GM12878 (cell line): Measurements from ENCODE around the gene BICDL2. TPM values are rescaled to one million over a fixed set of nuclear protein-coding genes. Genes with fewer than 3 reads are reported as not detected.
A peak's percentile ranks its signal among the peaks of the same experiment; 100 is the strongest.

ENCODE experiments used
- ATAC-seq: fragments of 200-7000 bp; cut with Tn5 transposase; 3 replicates; pipeline ENCODE4 v1.9.1; 2020; ENCODE audit warnings: mild to moderate bottlenecking, moderate library complexity
- BruUV-seq: library from RNA; stranded (reverse); fragments of 400-500 nt; replicated peaks from 2 replicates; lab custom pipeline; 2021; lab: Mats Ljungman, UMichigan
- CTCF ChIA-PET: fragments of 300-600 bp; sonication (Branson Sonifier 250); formaldehyde crosslinking; extraction: SDS; loops from one replicate; lab custom pipeline; 2021; ENCODE audit warnings: inconsistent platforms; lab: Yijun Ruan, JAX
- POLR2A ChIA-PET: fragments of 350-600 bp; formaldehyde crosslinking; extraction: SDS; loops from one replicate; lab custom pipeline; 2021; ENCODE audit warnings: inconsistent platforms; lab: Charles Lee
- RAD21 ChIA-PET: fragments of 300-600 bp; sonication (Branson Sonifier 250); formaldehyde crosslinking; loops from one replicate; lab custom pipeline; 2023; ENCODE audit warnings: antibody characterized with exemption; ENCODE audit not compliant: unreplicated experiment; lab: Charles Lee
- SMC1A ChIA-PET: fragments of 300-600 bp; sonication (Branson Sonifier 250); formaldehyde crosslinking; loops from one replicate; lab custom pipeline; 2023; ENCODE audit not compliant: unreplicated experiment, uncharacterized antibody; lab: Charles Lee
- DNase-seq: peaks from one replicate; pipeline ENCODE4 v3.0.0-alpha.2; 2011; ENCODE audit warnings: low read depth, low spot score
- FAIRE-seq: peaks from 3 replicates; lab custom pipeline; 2011; peaks lifted over from hg19 to GRCh38; lab: Jason Lieb, UNC
- H2AFZ ChIP-seq: 2 replicates; pipeline ENCODE4 v1.6.0; 2011; ENCODE audit warnings: low read depth, low read length, control low read depth; ENCODE audit not compliant: control insufficient read depth
- H3K27ac ChIP-seq: 2 replicates; pipeline ENCODE4 v1.5.1; 2011; ENCODE audit warnings: control low read depth; ENCODE audit not compliant: control insufficient read depth, insufficient read depth
- H3K27me3 ChIP-seq, 2 experiments: replicated peaks in 1 of 2; 2 replicates each; pipeline versions ENCODE4 v1.6.0 to v1.6.1; 2011; ENCODE audit warnings: low read length in 1 of 2; ENCODE audit not compliant: control insufficient read depth in 2 of 2, insufficient read depth in 2 of 2
- H3K36me3 ChIP-seq, 2 experiments: 2 replicates each; pipeline ENCODE4 v1.5.1; 2011; ENCODE audit warnings: low read length in 1 of 2; ENCODE audit not compliant: control insufficient read depth in 2 of 2, insufficient read depth in 2 of 2
- H3K4me1 ChIP-seq: 2 replicates; pipeline ENCODE4 v1.6.1; 2011; ENCODE audit warnings: mild to moderate bottlenecking, low read length, moderate library complexity, mixed read lengths; ENCODE audit not compliant: control insufficient read depth, insufficient read depth
- H3K4me2 ChIP-seq: 2 replicates; pipeline ENCODE4 v1.6.0; 2011; ENCODE audit warnings: control low read depth; ENCODE audit not compliant: control insufficient read depth, insufficient read depth
- H3K4me3 ChIP-seq: fragments of 200-600 bp; sonication (generic); 2 replicates; pipeline ENCODE4 v1.5.1; 2016
- H3K79me2 ChIP-seq: 2 replicates; pipeline ENCODE4 v1.6.0; 2011; ENCODE audit warnings: low read length; ENCODE audit not compliant: control insufficient read depth, insufficient read depth
- H3K9ac ChIP-seq: 2 replicates; pipeline ENCODE4 v1.8.0; 2011; ENCODE audit warnings: low read length, control low read depth, mixed read lengths; ENCODE audit not compliant: control insufficient read depth, insufficient read depth
- H3K9me3 ChIP-seq: replicated peaks from 3 replicates; pipeline ENCODE4 v1.5.1; 2011; ENCODE audit warnings: mild to moderate bottlenecking, low read length; ENCODE audit not compliant: control insufficient read depth, insufficient read depth
- H4K20me1 ChIP-seq: 2 replicates; pipeline ENCODE4 v1.6.0; 2011; ENCODE audit not compliant: control insufficient read depth, insufficient read depth
- BRCA1 ChIP-seq: IDR thresholded peaks from 2 replicates; pipeline ENCODE4 v1.6.1; 2011; ENCODE audit warnings: low read depth, low read length, improper control_type of control experiment
- CBX5 ChIP-seq: sonication (generic); IDR thresholded peaks from 2 replicates; pipeline ENCODE4 v1.6.1; 2016; ENCODE audit warnings: low read depth, moderate library complexity, mild to moderate bottlenecking, inconsistent platforms
- CTCF ChIP-seq, 3 experiments: IDR thresholded peaks in 2 of 3; conservative IDR thresholded peaks in 1 of 3; 2 replicates each; pipeline ENCODE4 v1.5.1; 2011; ENCODE audit warnings: low read depth in 3 of 3, low read length in 3 of 3, mild to moderate bottlenecking in 3 of 3, control low read depth in 2 of 3, moderate library complexity in 2 of 3, inconsistent platforms in 1 of 3, mixed read lengths in 1 of 3; ENCODE audit not compliant: control insufficient read depth in 2 of 3, insufficient read depth in 1 of 3; ENCODE audit errors: extremely low read depth in 1 of 3
- GATAD2B ChIP-seq: fragments of 450-650 bp; conservative IDR thresholded peaks from 2 replicates; pipeline ENCODE4 v1.6.1; 2017; ENCODE audit warnings: low read depth, mild to moderate bottlenecking, moderate library complexity
- NR2F1 ChIP-seq: fragments of 450-650 bp; conservative IDR thresholded peaks from 2 replicates; pipeline ENCODE4 v1.6.1; 2017; ENCODE audit warnings: mild to moderate bottlenecking
- SMARCA5 ChIP-seq: fragments of 450-650 bp; IDR thresholded peaks from 2 replicates; pipeline ENCODE4 v1.6.1; 2017; ENCODE audit warnings: mild to moderate bottlenecking
- YY1 ChIP-seq: IDR thresholded peaks from 2 replicates; pipeline ENCODE4 v1.6.1; 2011; ENCODE audit warnings: low read depth, mild to moderate bottlenecking, low read length
- WGBS: methylation state at CpG from one replicate; pipeline ENCODE4 v1.1.6; 2016; ENCODE audit warnings: low lambda C conversion rate; ENCODE audit not compliant: insufficient replicate concordance, insufficient coverage; ENCODE audit errors: missing lambda C conversion rate; 5-methylcytosine and 5-hydroxymethylcytosine counted together
- in situ Hi-C: fragments of 300-500 bp; cut with MboI; formaldehyde crosslinking; loops from 9 replicates; pipeline ENCODE4 v1.14.3; 2018; ENCODE audit warnings: mixed read lengths
- intact Hi-C: fragments of 100-400 bp; cut with micrococcal nuclease; formaldehyde crosslinking; loops from one replicate; pipeline ENCODE4 v1.14.2; 2022; ENCODE audit not compliant: unreplicated experiment
- polyA plus RNA-seq, 11 experiments: library from polyadenylated mRNA; depleted of rRNA in 4 of 11; unstranded in 6 of 11; stranded (reverse) in 5 of 11; fragments of >200 nt; fragmentation: Nextera tagmentation in 4 of 11; fragmentation: Illumina TruSeq in 1 of 11; extraction: Ambion mirVana in 4 of 11; extraction: Trizol in 1 of 11; gene quantifications; 1 replicate in 1 of 11; 2 replicates in 10 of 11; pipeline versions ENCODE4 v1.2.1 to v1.2.3, GENCODE V29; 2011 to 2016; ENCODE audit warnings: inconsistent platforms in 2 of 11, missing spikeins in 2 of 11, low read depth in 1 of 11
- total RNA-seq, 4 experiments: library from RNA; depleted of rRNA in 3 of 4; stranded (reverse); fragments of >200 nt in 3 of 4; fragmentation: Illumina TruSeq in 1 of 4; extraction: Trizol in 1 of 4; gene quantifications; 2 replicates each; pipeline versions ENCODE4 v1.2.1 to v1.2.3, GENCODE V29; 2013 to 2021

The BICDL2 gene
- total and polyA plus RNA-seq, 10 of the 15 experiments (the other 5 are each of a cell fraction or from before 2014, with no cell fraction given) = not detected

- peaks cover 16% of the 10 kb centered on the region for H3K4me1 ChIP-seq
- peak overlapping the region; percentile 75 for H3K4me2 ChIP-seq
- POLR2A ChIA-PET = interaction anchor here (0.6 to 1.4 kb wide), 12 partner anchors 13 to 1072 kb away, joined by 3 to 5 read pairs (median 4); partner anchors contain the start of genes HCFC1R1, THOC6 and ZNF213
- FAIRE-seq (no peak), DNase-seq (no peak), ATAC-seq (peak; percentile 76)
- H3K36me3 ChIP-seq = no peaks in the 10 kb centered on the region
- TF ChIP-seq NR2F1 = peak; percentile 58; the same call in 1 of the 2 replicates
- TF ChIP-seq CTCF (IDR thresholded peaks at IDR 0.05 in 2 of 3, conservative IDR thresholded peaks at IDR 0.05 in 1 of 3; ENCODE audit: control insufficient read depth in 2 of 3, extremely low read depth in 1 of 3, insufficient read depth in 1 of 3, low read depth in 3 of 3, low read length in 3 of 3) = peak in 2 of 3 experiments; percentile 49 to 59; a peak in 5 of 6 replicates
- peak; percentile 10; the same call in 1 of the 2 replicates for TF ChIP-seq SMARCA5
- TF ChIP-seq GATAD2B = 0 out of 2 replicates have a peak, but pooled peaks have one; percentile 37
- no peak for TF ChIP-seq BRCA1
- no peak for TF ChIP-seq CBX5
- peak; percentile 8; the same call in 1 of the 2 replicates for TF ChIP-seq YY1
- intact Hi-C loops (loop anchor here (1.0 to 2.0 kb wide), 3 partner anchors 37 to 108 kb away; no protein-coding TSS in a partner anchor), in situ Hi-C loops (no loop called here)
- SMC1A ChIA-PET = interaction anchor here (0.7 to 3.9 kb wide), 9 partner anchors 16 to 76 kb away, joined by 3 to 53 read pairs (median 4); partner anchors contain the start of gene ZNF213
- CTCF ChIA-PET = interaction anchor here (0.6 to 9.5 kb wide), 29 partner anchors 10 to 113 kb away, joined by 3 to 174 read pairs (median 6); partner anchors contain the start of genes HCFC1R1, THOC6 and ZNF213
- no peaks in the 10 kb centered on the region for H4K20me1 ChIP-seq
- H3K4me3 ChIP-seq = peak overlapping the region; percentile 87
- no peaks in the 10 kb centered on the region; the same call in 2 of the 3 replicates for H3K9me3 ChIP-seq
- RAD21 ChIA-PET = interaction anchor here (0.5 to 3.0 kb wide), 20 partner anchors 17 to 114 kb away, joined by 3 to 72 read pairs (median 6); partner anchors contain the start of genes TNFRSF12A and ZNF213
- peak overlapping the region; percentile 82 for H3K9ac ChIP-seq
- H2AFZ ChIP-seq = peak overlapping the region; percentile 87
- H3K27me3 ChIP-seq = no peaks in the 10 kb centered on the region
- H3K79me2 ChIP-seq = no peaks in the 10 kb centered on the region
- 7% methylated on average over 52 of the region's 77 CpGs for WGBS
- TSS peak; percentile 45 for BruUV-seq
- peak overlapping the region; percentile 70 for H3K27ac ChIP-seq
These were observed 21.6 kb upstream of the BICDL2 start for GRCh38 chr16:3058139-3059030.
